ENCODE measurements around the gene IGF1R.
"Not testable (repeated sequence)": the region's sequence is repeated elsewhere in the genome, so short reads cannot be mapped to it uniquely, and the experiment has no call there.

Gene IGF1R

DNA sequence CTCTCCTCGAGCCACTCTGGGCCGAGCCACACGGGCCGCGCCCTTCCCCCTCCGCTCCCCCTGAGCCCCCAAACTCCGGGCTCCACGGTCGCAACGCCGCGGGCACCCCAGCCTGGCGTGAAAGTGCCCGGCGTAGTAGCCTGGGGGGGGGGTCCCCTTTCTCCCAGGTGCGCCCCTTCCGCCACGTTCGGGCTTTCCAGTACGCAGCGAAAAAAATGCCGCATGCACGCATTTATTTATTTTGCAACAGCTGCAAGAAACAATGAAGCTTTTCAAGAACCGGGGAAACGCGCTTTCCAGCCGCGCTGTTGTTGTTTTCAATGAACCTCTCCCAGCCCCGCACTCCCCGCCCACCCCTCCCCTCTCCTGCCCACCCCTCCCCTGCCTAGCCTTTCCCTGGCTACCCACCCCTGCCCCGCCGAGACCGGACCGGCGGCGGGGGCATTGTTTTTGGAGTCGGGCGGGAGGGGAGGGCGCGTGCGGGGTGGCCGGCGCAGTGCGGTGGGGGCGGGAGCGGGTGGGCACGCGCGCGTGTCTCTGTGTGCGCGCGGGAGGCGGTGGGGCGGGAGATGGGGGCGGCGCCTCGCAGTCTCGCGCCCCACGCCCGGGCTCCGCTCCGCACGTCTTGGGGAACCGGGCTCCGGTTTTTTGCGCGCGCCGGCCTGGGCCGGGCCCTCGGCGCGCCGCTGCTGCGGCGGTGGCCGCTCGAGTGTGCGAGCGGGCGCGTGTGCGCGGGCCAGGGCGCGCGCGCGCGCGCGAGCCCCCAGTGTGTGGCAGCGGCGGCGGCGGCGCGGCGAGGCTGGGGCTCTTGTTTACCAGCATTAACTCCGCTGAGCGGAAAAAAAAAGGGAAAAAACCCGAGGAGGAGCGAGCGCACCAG lies at the start of gene IGF1R:
IGF1R (plus strand) TSS at position 766 of the 880 bp plus-strand sequence. CDS start 1,043 bp downstream, outside the sequence.
- DNase-seq: peak; percentile 94

DNA sequence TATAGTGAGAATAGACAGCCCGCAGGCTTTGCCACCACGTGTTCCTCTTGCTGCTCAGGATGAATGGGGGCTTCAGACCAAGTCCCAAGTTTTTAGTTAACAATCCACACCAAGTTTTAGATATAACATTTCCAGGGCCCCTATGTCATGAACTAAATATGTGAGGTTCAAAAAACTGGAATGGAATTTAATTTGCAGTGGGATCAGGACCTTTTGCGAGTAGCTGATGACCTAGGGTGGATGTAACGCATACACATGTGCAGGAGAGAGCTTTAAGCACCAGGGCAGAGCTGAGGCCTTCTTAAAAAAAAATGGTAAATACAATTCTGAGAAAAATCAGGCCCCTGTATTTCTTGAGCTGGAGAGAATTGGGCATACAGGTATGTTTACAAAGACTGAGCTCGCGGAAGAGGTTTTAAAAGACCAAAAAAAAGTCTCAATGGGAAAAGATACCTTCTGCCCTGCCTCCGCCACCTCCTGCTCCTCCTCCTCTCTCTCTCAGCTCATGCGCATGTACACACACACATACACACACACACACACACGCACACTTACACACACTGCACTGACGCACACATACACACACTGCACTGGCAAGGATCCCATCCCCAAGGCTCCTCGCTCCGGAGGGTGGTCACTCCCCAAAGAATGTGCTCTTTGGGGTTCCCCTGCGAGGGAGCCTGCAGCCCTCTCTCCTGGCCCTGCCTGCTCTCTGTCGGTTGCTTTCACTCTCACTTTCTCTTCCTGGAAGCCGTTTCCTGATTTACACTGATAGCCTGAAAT lies 48.2 kb upstream of the IGF1R start:
- peak; percentile 74 for DNase-seq

DNA sequence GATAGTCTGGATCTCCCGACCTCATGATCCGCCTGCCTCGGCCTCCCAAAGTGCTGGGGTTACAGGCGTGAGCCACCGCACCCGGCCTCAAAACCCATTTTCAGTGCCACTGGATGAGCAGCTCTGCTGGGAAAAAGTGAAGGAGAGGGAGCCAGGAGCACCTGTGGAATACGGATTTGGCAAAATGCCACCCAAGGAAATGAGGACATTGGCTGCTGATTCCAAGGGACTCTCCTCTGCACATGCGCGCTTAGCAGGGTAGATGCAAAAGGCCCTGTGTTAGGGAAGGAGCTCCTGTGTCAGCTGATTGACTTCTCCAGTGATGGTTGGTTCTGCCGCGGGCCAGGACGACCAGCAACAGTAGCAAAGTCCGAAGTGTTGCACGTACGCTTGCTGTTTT lies 43.4 kb upstream of the IGF1R start:
- DNase-seq: no peak

DNA sequence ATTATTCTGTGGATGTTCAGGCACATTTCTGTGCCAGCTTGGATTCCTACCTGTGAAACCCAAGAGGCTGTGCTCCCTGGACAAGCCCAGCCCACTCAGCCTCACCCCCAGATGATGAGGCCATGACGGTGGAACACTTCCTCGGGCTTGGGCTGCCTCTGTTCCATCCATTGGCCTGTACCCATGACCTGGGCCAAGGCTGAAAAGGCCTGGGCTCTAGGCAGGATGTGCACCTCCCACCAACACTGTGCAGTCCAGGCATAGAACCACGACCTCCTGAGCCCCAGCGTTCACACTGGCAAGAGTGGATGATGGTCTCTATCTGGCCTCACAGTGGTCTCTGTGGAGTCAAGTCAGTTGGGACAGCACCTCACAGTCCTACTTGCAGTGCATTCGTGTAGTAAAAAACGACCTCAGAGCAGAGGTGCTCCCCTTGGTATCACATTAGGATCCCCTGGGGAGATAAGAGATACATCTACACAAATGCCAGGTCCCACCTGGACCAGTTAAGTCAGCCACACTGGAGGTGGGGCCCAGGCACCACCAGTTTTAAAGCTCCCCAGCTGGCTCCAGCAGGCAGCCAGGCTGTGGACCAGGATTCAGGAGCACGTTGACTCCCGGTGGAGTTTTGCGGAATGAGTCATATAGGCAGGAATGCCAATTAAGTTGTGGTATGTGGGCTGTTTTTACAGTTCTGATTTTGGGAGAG lies 39.0 kb upstream of the IGF1R start:
- no peak for DNase-seq

- DNase-seq: no peak
These were observed 37.3 kb upstream of the IGF1R start for GRCh38 chr15:98610991-98611390.

- no peak for DNase-seq
These were observed 36.5 kb upstream of the IGF1R start for GRCh38 chr15:98611808-98612207.

DNA sequence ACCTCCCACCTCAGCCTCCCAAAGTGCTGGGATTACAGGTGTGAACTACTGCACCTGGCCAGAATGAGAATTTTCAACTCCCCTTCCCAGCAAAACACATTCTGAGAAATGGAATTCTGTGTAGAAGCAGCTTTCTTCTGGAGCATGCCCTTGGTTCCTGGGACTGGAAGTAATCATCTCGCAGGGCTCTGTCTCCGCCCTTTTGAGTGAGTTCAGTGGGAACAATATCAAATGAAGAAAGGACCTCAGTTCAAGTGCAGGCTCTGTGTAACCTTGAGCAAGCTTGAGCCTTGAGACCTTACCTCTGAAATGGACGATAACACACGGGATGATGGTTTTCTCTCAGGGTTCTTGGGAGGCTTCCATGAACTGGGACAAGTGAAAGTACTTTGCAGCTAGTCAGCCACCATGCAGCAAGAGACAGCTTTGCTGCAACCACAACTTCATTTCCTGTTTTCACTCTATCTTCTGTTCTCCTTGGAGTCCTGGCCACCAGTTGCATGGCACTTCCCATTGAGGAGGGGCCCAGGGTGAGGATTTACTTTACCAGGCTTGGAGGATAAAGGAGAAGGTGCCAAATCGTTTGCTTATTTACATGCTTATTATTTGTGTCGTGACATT lies 35.7 kb upstream of the IGF1R start:
- no peak for DNase-seq

DNA sequence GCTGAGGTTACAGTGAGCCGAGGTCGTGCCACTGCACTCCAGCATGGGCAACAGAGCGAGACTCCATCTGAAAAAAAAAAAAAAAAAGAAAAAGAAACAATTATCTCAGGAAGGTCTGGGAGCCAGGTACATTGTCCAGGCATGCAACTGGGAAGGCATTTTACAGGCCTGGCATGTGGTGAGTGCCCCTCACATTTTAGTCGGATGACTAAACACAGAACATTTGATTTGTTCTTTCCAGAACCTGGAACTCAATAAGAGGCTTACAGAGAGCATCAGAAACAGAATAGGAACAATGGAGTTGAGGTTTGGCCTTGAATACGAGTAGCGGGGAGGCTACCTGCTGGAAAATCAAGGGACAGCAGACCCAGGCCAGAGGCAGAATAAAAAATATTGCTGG lies 33.7 kb upstream of the IGF1R start:
- no peak for DNase-seq

DNA sequence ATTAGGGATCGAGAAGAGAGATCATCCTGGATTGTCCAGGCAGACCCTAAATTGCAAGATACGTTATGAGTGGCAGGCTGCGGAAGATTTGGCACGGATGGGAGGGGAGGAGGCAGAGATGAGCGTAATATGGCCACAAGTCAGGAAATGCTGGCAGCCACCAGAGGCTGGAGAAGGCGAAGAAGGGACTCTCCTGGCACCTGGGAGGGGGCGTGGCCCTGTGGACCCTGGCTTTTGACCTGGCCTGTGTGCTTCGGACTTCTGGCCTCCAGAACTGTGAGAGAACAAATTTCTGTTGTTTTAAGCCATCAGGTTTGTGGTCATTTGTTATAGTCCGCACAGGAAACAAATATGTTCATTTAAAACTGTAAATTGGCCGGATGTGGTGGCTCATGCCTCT lies 31.9 kb upstream of the IGF1R start:
- no peak for DNase-seq

GRCh38 chr15:98617328-98617980 lies 30.9 kb upstream of the IGF1R start:
- DNase-seq: no peak

DNA sequence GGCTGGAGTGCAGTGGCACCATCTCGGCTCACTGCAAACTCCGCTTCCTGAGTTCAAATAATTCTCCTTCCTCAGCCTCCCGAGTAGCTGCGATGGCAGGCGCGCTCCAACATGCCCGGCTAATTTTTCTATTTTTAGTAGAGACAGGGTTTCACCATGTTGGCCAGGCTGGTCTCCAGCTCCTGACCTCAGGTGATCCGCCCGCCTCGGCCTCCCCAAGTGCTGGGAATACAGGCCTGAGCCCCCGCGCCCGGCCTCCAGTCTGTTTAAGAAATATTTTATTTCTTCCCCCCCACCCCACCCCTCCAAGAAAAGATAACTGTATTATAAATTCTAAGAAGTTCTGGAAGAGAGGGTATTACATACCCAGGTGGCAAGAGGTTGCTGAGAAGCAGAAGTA lies 29.8 kb upstream of the IGF1R start:
- DNase-seq: not testable (repeated sequence)

DNA sequence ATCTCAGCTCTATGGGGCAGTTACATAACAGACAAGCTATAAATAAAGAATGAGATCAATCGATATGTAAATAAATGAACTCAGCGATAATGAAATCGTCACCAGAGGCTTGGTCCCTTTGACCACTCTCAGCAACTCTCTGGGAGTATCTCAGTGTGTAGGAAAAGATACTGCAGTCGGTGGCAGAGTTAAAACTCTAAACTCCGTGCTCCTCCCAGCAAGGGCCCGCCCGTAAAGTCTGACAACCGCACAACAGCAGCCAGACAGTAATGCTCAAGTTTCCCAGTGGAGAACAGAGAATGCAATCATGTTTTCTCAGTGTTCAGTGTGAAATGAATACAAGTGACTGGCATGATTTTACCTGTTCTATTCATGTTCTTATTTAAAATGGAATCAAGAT lies 28.3 kb upstream of the IGF1R start:
- no peak for DNase-seq

DNA sequence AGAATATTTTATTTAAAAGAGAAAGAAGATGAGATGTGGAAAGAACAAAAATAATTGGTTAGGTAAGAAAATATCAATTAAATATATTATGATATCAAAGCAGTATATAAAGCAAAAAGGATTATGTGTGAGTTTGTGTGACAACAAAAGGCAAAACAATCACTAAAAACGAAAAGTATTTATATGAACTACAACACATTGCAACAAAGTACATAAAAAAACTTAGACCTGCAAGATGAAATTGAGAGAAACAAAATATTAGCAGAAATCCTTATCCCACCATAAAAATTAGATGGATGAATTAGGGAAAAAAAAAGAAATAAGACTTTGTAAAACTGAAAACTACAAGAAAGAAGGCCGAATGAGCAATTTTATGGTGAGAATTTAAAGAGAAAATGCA lies 27.3 kb upstream of the IGF1R start:
- no peak for DNase-seq

- no peak for DNase-seq
These were observed 22.7 kb upstream of the IGF1R start for GRCh38 chr15:98625614-98626013.

DNA sequence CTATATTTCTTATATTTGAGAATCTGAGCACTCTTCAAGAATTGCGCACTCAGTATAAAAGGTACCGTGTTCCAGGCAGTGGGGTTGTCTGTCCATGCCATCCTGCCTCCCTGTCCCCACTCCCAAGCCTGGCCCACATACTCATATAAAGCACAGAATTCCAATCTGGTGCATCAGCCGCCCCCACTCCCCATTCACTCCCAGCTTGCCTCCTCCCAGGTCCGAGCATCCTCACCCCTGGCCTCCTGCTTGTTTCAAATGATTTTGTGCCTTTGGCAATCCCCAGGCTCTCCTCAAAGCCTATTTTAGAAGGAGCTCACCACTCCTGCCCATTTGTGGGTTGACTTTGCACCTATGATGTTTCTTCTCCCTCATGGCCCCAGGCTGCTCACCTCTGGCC lies 22.2 kb upstream of the IGF1R start:
- DNase-seq: no peak

GRCh38 chr15:98628216-98628615 lies 20.1 kb upstream of the IGF1R start:
- DNase-seq: no peak

DNA sequence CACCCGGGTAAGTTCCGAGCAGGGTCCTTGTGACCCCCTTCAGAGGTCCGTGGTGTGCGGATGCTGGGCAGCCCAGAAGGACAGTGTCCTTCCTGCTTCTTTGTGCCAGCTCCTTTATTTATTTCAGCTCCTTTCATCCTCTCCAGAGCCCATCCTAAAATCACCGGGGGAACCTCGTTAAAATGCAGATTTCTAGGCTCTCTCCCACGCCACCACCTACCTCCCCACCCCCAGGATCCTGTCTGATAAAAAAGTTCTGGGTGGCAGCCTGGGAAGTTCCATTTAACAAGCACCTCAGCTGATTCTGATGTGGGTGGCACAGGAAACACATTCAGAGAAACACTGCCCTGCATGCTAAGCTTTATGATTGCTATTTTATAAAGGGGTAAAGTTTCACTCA lies 12.5 kb upstream of the IGF1R start:
- DNase-seq: no peak

DNA sequence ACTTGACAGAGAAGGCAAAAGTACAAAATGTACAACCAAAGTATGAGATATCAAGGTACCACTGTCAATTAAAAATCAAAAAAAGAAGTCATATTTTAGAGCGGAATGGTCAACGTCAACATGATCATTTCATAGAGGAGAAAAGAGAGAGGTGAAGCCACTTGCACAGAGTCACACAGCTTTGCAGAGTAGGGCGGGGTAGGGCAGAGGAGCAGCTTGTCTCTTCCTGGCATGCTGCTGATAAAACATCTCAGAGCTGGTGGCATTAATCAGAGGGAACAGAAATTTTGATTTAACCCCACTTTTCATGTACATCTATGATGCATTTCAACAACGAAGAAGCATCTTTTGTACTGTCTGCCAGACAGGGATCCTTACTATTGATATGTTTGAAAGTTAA lies 5.2 kb upstream of the IGF1R start:
- DNase-seq: no peak

DNA sequence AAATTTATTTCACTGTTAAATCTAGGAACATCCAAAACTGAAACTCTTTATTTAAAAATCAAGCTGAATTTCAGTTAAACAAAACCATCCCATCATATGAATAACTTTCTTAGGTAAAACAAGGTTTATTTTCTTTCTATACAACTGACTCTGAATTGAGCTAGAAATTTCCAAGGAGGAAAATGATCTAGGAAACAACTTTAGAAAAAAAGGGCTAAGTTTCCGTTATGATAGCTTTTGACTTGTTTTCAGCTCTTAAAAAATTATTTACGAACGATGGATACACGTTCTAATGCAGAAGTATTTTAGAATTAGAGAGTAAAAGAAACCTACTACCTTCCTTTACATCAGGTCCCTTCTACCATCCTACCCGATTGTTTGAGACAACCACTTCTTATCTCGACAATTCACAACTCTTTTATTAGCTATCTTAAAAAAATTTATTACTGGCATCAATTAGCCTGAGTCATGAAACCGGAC lies 1.8 kb upstream of the IGF1R start:
- no peak for DNase-seq

- DNase-seq: peak; percentile 90
These were observed 1.1 kb upstream of the IGF1R start for GRCh38 chr15:98647026-98647773.

DNA sequence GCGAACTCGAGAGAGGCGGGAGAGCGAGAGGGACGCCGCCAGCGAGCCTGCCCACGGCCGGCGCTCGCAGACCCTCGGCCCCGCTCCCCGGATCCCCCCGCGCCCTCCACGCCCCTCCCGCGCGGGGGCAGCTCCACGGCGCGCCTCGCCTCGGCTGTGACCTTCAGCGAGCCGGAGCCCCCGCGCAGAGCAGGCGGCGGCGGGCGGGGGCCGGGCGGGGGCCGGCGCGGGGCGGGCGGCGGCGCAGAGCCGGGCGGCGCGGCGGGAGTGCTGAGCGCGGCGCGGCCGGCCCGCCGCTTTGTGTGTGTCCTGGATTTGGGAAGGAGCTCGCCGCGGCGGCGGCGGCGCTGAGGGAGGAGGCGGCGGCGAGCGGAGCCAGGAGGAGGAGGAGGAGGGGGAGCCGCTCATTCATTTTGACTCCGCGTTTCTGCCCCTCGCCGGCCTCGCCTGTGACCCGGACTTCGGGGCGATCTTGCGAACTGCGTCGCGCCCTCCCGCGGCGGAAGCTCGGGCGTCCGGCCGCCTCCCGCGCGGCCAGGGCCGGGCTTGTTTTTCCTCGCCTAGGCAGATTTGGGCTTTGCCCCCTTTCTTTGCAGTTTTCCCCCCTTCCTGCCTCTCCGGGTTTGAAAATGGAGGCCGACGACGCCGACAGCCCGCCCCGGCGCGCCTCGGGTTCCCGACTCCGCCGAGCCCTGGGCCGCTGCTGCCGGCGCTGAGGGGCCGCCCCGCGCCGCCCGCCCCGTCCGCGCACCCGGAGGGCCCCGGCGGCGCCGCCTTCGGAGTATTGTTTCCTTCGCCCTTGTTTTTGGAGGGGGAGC lies 524 bp downstream of the IGF1R start:
- peak; percentile 87 for DNase-seq
